GM18867 (cell line): Measurements from ENCODE around the gene UBQLNL.

Source experiments
- ATAC-seq: cut with Tn5 transposase; IDR thresholded peaks from one replicate; pipeline ENCODE4 v1.9.1; 2021; ENCODE audit warnings: mild to moderate bottlenecking, moderate library complexity; ENCODE audit not compliant: unreplicated experiment

UBQLNL gene

GRCh38 chr11:5508605-5509004, 7.9 kb downstream of the UBQLNL start:
- ATAC-seq, result no peak

GRCh38 chr11:5507933-5508305, 8.6 kb downstream of the UBQLNL start:
- ATAC-seq, result no peak

- no peak for ATAC-seq
Observed at GRCh38 chr11:5507177-5507932, 9.1 kb downstream of the UBQLNL start.

- no peak for ATAC-seq
Observed at GRCh38 chr11:5505363-5506048, 11.0 kb downstream of the UBQLNL start.

GRCh38 chr11:5504403-5504921, 12.0 kb downstream of the UBQLNL start:
- no peak for ATAC-seq

GRCh38 chr11:5500393-5500801, 16.1 kb downstream of the UBQLNL start:
- ATAC-seq, result no peak

- ATAC-seq, result no peak
Observed at GRCh38 chr11:5499671-5500070, 16.8 kb downstream of the UBQLNL start.

- no peak for ATAC-seq
Observed at GRCh38 chr11:5489576-5490357, 26.7 kb downstream of the UBQLNL start.

- no peak for ATAC-seq
Observed at GRCh38 chr11:5488798-5489399, 27.6 kb downstream of the UBQLNL start.

GRCh38 chr11:5488385-5488784, 28.1 kb downstream of the UBQLNL start, which contains the start of gene OR52D1:
Gene OR52D1 (plus strand): TSS chr11:5488685. CDS start chr11:5488707, 22 bp downstream.
- ATAC-seq, result no peak

GRCh38 chr11:5486421-5486820, 30.1 kb downstream of the UBQLNL start:
- no peak for ATAC-seq

GRCh38 chr11:5486003-5486402, 30.5 kb downstream of the UBQLNL start:
- ATAC-seq, result no peak

GRCh38 chr11:5476186-5476819, 40.2 kb downstream of the UBQLNL start:
- ATAC-seq, result peak; percentile 80

- no peak for ATAC-seq
Observed at GRCh38 chr11:5473921-5474320, 42.6 kb downstream of the UBQLNL start.

GRCh38 chr11:5467527-5467926, 49.0 kb downstream of the UBQLNL start:
- no peak for ATAC-seq
